HepG2 (cell line): ENCODE data around the gene CGB5. TPM values are rescaled to one million over a fixed set of nuclear protein-coding genes. Genes with fewer than 3 reads are reported as not detected.

Experiments used
- HDAC1 ChIP-seq: sonication (generic); formaldehyde crosslinking; IDR thresholded peaks from 2 replicates; pipeline ENCODE4 v1.5.1; 2020; ENCODE audit warnings: mild to moderate bottlenecking, missing genetic modification reagents
- HNRNPL ChIP-seq: fragments of 200-400 bp; formaldehyde crosslinking; IDR thresholded peaks from 2 replicates; pipeline ENCODE4 v1.6.1; 2017; ENCODE audit warnings: mild to moderate bottlenecking, low read depth, low read length
- IRX3 ChIP-seq: sonication (generic); formaldehyde crosslinking; IDR thresholded peaks from 2 replicates; pipeline ENCODE4 v1.8.1; 2023; ENCODE audit warnings: mild to moderate bottlenecking, low read depth, missing genetic modification reagents, borderline replicate concordance
- STAG1 ChIP-seq: sonication (generic); formaldehyde crosslinking; IDR thresholded peaks from 2 replicates; pipeline ENCODE4 v1.4.0; 2020; ENCODE audit warnings: missing genetic modification reagents
- TAF15 ChIP-seq: fragments of 200-400 bp; formaldehyde crosslinking; IDR thresholded peaks from one replicate; pipeline ENCODE4 v1.6.1; 2018; ENCODE audit warnings: mild to moderate bottlenecking, low read depth, low read length; ENCODE audit not compliant: poor library complexity, severe bottlenecking
- ZBTB20 ChIP-seq: sonication (generic); formaldehyde crosslinking; IDR thresholded peaks from 2 replicates; pipeline ENCODE4 v1.8.1; 2023; ENCODE audit warnings: missing genetic modification reagents, low read depth, mild to moderate bottlenecking, borderline replicate concordance
- ZNF333 ChIP-seq: sonication (generic); formaldehyde crosslinking; IDR thresholded peaks from 2 replicates; pipeline ENCODE4 v1.4.0; 2020; ENCODE audit warnings: mild to moderate bottlenecking, missing genetic modification reagents, borderline replicate concordance
- ZNF563 ChIP-seq: sonication (generic); formaldehyde crosslinking; IDR thresholded peaks from 2 replicates; pipeline ENCODE4 v1.8.0; 2022; ENCODE audit warnings: mild to moderate bottlenecking, moderate library complexity, missing genetic modification reagents
- polyA plus RNA-seq, 8 experiments: library from polyadenylated mRNA; depleted of rRNA in 3 of 8; stranded (reverse) in 7 of 8; unstranded in 1 of 8; fragments of >200 nt; fragmentation: Illumina TruSeq in 4 of 8; extraction: Trizol in 4 of 8; gene quantifications; 2 replicates each; pipeline versions ENCODE4 v1.2.1 to v1.2.3, GENCODE V29; 2011 to 2016; ENCODE audit warnings: low read depth in 4 of 8, missing spikeins in 1 of 8, mixed read lengths in 1 of 8; ENCODE audit not compliant: insufficient read depth in 1 of 8
- total RNA-seq, 5 experiments: library from RNA; depleted of rRNA; stranded (reverse); fragments of >200 nt; fragmentation: Illumina TruSeq; extraction: Trizol; gene quantifications; 2 replicates each; pipeline ENCODE4 v1.2.3, GENCODE V29; 2016; ENCODE audit warnings: low read depth in 1 of 5
- TF ChIP-seq, protein P1 (sequence below): sonication (generic); formaldehyde crosslinking; IDR thresholded peaks from 2 replicates; pipeline ENCODE4 v1.4.0; 2020; ENCODE audit warnings: missing genetic modification reagents
- TF ChIP-seq, protein P2 (sequence below): IDR thresholded peaks from 2 replicates; pipeline ENCODE4 v1.6.1; 2016; ENCODE audit warnings: low read depth, missing genetic modification reagents, missing compliant biosample characterization
- TF ChIP-seq, protein P3 (sequence below): sonication (generic); formaldehyde crosslinking; IDR thresholded peaks from 2 replicates; pipeline ENCODE4 v1.4.0; 2020; ENCODE audit warnings: missing genetic modification reagents
- TF ChIP-seq, protein P4 (sequence below): IDR thresholded peaks from 2 replicates; pipeline ENCODE4 v1.6.1; 2016; ENCODE audit warnings: mild to moderate bottlenecking
- TF ChIP-seq, protein P5 (sequence below): sonication (generic); formaldehyde crosslinking; IDR thresholded peaks from 2 replicates; pipeline ENCODE4 v1.4.0; 2020; ENCODE audit warnings: missing genetic modification reagents

Gene CGB5
- total and polyA plus RNA-seq, 2 of the 13 experiments (the other 11 are each of a cell fraction or from before 2014, with no cell fraction given) = not detected

DNA sequence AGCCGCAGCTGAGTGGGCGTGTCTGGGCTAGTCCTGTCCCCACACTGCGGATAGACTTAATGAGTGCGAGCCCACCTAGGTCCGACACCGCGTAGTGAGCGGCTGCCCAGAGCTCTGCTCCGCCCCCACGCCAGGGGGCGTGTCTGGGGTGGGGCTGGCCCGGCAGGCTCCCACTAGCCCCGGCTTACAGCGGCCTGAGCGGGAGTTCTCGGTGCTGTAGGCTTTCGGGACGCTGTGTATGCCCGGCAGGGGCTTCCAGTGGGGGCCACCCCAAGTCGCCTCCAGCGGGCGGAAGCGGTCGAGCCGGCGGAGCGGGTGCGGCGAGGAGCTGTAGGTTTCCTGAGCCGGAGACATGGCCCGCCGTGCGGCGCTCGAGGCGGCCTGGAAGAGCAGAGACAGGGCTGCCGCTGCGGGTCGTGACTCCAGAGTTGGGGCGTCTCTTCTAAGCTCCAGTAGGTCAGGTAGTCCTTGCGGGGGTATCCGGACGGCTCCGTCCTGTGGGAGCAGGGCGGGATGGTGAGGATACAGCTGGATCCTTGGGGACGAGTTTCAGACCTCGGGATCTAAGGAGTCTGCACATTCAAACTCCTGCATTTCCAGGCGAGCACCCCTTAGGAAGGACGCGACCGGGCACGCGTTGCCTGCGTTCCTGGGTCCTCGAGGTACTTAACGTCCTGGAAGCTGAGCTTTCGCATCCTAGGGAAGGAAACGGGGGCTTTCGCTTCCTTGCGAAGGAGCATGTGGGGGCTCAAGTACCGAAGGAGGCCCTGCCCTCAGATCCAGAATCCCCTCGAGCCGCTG, 12.7 kb downstream of the CGB5 start (continued):
- TF ChIP-seq, protein P1, sequence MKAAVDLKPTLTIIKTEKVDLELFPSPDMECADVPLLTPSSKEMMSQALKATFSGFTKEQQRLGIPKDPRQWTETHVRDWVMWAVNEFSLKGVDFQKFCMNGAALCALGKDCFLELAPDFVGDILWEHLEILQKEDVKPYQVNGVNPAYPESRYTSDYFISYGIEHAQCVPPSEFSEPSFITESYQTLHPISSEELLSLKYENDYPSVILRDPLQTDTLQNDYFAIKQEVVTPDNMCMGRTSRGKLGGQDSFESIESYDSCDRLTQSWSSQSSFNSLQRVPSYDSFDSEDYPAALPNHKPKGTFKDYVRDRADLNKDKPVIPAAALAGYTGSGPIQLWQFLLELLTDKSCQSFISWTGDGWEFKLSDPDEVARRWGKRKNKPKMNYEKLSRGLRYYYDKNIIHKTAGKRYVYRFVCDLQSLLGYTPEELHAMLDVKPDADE (CRISPR knock-in tag) = no peak
- TF ChIP-seq ZBTB20 (CRISPR knock-in tag) (no peak), ZNF563 (peak; percentile 58; the same call in 1 of the 2 replicates), HDAC1 (CRISPR knock-in tag) (0 out of 2 replicates have a peak, but pooled peaks have one; percentile 28), HNRNPL (no peak), STAG1 (no peak), IRX3 (CRISPR knock-in tag) (no peak), ZNF333 (CRISPR knock-in tag) (no peak), TAF15 (no peak)
- TF ChIP-seq, protein P2, sequence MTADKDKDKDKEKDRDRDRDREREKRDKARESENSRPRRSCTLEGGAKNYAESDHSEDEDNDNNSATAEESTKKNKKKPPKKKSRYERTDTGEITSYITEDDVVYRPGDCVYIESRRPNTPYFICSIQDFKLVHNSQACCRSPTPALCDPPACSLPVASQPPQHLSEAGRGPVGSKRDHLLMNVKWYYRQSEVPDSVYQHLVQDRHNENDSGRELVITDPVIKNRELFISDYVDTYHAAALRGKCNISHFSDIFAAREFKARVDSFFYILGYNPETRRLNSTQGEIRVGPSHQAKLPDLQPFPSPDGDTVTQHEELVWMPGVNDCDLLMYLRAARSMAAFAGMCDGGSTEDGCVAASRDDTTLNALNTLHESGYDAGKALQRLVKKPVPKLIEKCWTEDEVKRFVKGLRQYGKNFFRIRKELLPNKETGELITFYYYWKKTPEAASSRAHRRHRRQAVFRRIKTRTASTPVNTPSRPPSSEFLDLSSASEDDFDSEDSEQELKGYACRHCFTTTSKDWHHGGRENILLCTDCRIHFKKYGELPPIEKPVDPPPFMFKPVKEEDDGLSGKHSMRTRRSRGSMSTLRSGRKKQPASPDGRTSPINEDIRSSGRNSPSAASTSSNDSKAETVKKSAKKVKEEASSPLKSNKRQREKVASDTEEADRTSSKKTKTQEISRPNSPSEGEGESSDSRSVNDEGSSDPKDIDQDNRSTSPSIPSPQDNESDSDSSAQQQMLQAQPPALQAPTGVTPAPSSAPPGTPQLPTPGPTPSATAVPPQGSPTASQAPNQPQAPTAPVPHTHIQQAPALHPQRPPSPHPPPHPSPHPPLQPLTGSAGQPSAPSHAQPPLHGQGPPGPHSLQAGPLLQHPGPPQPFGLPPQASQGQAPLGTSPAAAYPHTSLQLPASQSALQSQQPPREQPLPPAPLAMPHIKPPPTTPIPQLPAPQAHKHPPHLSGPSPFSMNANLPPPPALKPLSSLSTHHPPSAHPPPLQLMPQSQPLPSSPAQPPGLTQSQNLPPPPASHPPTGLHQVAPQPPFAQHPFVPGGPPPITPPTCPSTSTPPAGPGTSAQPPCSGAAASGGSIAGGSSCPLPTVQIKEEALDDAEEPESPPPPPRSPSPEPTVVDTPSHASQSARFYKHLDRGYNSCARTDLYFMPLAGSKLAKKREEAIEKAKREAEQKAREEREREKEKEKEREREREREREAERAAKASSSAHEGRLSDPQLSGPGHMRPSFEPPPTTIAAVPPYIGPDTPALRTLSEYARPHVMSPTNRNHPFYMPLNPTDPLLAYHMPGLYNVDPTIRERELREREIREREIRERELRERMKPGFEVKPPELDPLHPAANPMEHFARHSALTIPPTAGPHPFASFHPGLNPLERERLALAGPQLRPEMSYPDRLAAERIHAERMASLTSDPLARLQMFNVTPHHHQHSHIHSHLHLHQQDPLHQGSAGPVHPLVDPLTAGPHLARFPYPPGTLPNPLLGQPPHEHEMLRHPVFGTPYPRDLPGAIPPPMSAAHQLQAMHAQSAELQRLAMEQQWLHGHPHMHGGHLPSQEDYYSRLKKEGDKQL = no peak
- TF ChIP-seq, protein P3, sequence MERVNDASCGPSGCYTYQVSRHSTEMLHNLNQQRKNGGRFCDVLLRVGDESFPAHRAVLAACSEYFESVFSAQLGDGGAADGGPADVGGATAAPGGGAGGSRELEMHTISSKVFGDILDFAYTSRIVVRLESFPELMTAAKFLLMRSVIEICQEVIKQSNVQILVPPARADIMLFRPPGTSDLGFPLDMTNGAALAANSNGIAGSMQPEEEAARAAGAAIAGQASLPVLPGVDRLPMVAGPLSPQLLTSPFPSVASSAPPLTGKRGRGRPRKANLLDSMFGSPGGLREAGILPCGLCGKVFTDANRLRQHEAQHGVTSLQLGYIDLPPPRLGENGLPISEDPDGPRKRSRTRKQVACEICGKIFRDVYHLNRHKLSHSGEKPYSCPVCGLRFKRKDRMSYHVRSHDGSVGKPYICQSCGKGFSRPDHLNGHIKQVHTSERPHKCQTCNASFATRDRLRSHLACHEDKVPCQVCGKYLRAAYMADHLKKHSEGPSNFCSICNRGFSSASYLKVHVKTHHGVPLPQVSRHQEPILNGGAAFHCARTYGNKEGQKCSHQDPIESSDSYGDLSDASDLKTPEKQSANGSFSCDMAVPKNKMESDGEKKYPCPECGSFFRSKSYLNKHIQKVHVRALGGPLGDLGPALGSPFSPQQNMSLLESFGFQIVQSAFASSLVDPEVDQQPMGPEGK (CRISPR knock-in tag) = peak; percentile 56; the same call in 1 of the 2 replicates
- TF ChIP-seq, protein P4, sequence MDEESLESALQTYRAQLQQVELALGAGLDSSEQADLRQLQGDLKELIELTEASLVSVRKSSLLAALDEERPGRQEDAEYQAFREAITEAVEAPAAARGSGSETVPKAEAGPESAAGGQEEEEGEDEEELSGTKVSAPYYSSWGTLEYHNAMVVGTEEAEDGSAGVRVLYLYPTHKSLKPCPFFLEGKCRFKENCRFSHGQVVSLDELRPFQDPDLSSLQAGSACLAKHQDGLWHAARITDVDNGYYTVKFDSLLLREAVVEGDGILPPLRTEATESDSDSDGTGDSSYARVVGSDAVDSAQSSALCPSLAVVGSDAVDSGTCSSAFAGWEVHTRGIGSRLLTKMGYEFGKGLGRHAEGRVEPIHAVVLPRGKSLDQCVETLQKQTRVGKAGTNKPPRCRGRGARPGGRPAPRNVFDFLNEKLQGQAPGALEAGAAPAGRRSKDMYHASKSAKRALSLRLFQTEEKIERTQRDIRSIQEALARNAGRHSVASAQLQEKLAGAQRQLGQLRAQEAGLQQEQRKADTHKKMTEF (CRISPR knock-in tag) = peak; percentile 22; the same call in 1 of the 2 replicates
- TF ChIP-seq, protein P5, sequence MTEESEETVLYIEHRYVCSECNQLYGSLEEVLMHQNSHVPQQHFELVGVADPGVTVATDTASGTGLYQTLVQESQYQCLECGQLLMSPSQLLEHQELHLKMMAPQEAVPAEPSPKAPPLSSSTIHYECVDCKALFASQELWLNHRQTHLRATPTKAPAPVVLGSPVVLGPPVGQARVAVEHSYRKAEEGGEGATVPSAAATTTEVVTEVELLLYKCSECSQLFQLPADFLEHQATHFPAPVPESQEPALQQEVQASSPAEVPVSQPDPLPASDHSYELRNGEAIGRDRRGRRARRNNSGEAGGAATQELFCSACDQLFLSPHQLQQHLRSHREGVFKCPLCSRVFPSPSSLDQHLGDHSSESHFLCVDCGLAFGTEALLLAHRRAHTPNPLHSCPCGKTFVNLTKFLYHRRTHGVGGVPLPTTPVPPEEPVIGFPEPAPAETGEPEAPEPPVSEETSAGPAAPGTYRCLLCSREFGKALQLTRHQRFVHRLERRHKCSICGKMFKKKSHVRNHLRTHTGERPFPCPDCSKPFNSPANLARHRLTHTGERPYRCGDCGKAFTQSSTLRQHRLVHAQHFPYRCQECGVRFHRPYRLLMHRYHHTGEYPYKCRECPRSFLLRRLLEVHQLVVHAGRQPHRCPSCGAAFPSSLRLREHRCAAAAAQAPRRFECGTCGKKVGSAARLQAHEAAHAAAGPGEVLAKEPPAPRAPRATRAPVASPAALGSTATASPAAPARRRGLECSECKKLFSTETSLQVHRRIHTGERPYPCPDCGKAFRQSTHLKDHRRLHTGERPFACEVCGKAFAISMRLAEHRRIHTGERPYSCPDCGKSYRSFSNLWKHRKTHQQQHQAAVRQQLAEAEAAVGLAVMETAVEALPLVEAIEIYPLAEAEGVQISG (CRISPR knock-in tag) = 0 out of 2 replicates have a peak, but pooled peaks have one; percentile 31
